ENCODE data around the gene DAGLB.
"Not testable (repeated sequence)": the region's sequence is repeated elsewhere in the genome, so short reads cannot be mapped to it uniquely, and the experiment has no call there.

The DAGLB gene

DNA sequence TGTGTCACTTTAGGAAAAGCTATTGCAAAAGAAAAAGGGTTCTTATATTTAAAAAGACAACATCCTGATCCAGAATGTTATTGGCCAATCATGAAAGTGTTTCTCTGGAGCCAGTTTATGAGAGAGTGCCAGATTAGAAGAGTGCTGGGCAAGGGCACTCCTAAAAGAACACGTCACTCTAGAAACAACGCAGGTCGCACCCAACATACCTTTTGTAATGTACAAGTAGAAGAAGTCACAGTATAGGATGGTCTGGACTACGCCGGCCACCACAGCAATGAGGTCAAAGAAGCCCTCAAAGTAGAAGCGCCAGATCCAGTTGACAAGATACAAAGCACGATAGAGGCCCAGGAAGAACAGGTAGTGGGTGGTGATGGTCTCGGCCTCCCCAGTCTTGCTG lies 18.1 kb upstream of the DAGLB start:
- H3K27ac ChIP-seq (ENCODE audit: low read length): no peak overlapping the region
- H3K4me1 ChIP-seq (ENCODE audit: low read length): no peaks in the 10 kb centered on the region
- no peaks in the 10 kb centered on the region for H4K20me1 ChIP-seq (ENCODE audit: insufficient read depth, low read length)
- no peak for TF ChIP-seq EZH2phosphoT487 (IDR thresholded peaks at IDR 0.05; ENCODE audit: low read length)
- TF ChIP-seq EZH2 (optimal IDR thresholded peaks at IDR 0.05; ENCODE audit: low read depth, low read length): no peak
- TF ChIP-seq, protein P1, sequence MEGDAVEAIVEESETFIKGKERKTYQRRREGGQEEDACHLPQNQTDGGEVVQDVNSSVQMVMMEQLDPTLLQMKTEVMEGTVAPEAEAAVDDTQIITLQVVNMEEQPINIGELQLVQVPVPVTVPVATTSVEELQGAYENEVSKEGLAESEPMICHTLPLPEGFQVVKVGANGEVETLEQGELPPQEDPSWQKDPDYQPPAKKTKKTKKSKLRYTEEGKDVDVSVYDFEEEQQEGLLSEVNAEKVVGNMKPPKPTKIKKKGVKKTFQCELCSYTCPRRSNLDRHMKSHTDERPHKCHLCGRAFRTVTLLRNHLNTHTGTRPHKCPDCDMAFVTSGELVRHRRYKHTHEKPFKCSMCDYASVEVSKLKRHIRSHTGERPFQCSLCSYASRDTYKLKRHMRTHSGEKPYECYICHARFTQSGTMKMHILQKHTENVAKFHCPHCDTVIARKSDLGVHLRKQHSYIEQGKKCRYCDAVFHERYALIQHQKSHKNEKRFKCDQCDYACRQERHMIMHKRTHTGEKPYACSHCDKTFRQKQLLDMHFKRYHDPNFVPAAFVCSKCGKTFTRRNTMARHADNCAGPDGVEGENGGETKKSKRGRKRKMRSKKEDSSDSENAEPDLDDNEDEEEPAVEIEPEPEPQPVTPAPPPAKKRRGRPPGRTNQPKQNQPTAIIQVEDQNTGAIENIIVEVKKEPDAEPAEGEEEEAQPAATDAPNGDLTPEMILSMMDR (IDR thresholded peaks at IDR 0.05; ENCODE audit: low read length): no peak
- no peaks in the 10 kb centered on the region for H3K27me3 ChIP-seq (replicated peaks; ENCODE audit: insufficient read depth, low read length)
- H2AFZ ChIP-seq (ENCODE audit: low read length): no peak overlapping the region
- no peaks in the 10 kb centered on the region for H3K9me2 ChIP-seq (replicated peaks; ENCODE audit: insufficient read depth, low read length)
- no peaks in the 10 kb centered on the region for H3F3A ChIP-seq (ENCODE audit: insufficient read depth, low read length)
- H3K36me3 ChIP-seq (replicated peaks; ENCODE audit: insufficient read depth, low read length): peaks cover 21% of the 10 kb centered on the region
- no peaks in the 10 kb centered on the region for H3K9me3 ChIP-seq (replicated peaks; ENCODE audit: insufficient read depth, low read length)
- peaks cover 4% of the 10 kb centered on the region; the same call in 1 of the 2 replicates for H3K79me2 ChIP-seq (ENCODE audit: low read length)
- no peak overlapping the region for H3K4me2 ChIP-seq (ENCODE audit: low read depth, low read length)
- DNase-seq: no peak
- no peak overlapping the region for H3K4me3 ChIP-seq (ENCODE audit: low read length)
- no peak overlapping the region for H3K9ac ChIP-seq (ENCODE audit: low read length)

DNA sequence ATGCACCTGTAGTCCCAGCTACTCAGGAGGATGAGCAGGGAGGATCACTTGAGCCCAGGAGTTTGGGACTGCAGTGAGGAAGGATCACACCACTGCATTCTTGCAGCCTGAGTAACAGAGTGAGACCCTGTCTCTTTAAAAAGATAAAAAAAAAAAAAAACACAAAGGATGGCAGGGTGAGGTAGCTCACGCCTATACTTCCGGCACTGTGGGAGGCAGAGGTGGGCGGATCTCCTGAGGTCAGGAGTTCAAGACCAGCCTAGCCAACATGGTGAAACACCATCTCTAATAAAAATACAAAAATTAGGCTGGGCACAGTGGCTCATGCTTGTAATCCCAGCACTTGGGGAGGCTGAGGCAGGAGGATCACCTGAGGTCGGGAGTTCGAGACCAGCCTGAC lies 15.9 kb upstream of the DAGLB start:
- H4K20me1 ChIP-seq (ENCODE audit: insufficient read depth, low read length); H3K79me2 ChIP-seq (ENCODE audit: low read length); H3K9me2 ChIP-seq (replicated peaks; ENCODE audit: insufficient read depth, low read length); H3K27me3 ChIP-seq (replicated peaks; ENCODE audit: insufficient read depth, low read length); H3K27ac ChIP-seq (ENCODE audit: low read length); H3K4me1 ChIP-seq (ENCODE audit: low read length); DNase-seq; H3K4me2 ChIP-seq (ENCODE audit: low read depth, low read length); H3K9ac ChIP-seq (ENCODE audit: low read length); H3K9me3 ChIP-seq (replicated peaks; ENCODE audit: insufficient read depth, low read length); H3F3A ChIP-seq (ENCODE audit: insufficient read depth, low read length); H3K4me3 ChIP-seq (ENCODE audit: low read length); H2AFZ ChIP-seq (ENCODE audit: low read length): not testable (repeated sequence)
- H3K36me3 ChIP-seq (replicated peaks; ENCODE audit: insufficient read depth, low read length): peaks cover 21% of the 10 kb centered on the region

DNA sequence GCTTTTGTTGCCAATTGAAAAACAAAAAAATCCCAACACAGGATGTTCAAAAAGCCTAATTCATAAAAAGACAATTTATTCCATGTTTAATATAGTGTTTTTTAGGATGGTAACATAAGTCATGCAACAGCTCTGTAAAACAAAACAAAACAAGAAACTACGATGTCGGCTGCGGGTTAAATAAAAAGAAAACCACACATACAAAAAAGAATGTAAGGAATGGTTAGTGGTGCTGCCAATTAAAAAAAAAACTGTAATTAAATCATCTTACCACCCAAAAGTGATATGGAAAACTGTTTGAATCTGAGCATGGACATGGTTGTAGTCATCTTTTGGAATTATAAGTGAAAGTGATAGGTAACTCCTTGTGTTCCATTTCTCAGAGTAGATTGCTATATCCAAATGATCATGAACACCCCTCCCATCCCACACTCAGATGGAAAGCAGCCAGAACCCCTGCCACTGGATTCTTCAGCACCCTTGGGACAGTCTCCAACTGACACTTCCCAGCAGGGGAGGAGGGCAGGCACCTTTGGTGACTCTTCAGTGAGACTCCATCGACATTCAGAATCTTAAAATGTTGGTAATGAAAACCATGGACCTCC lies 14.3 kb upstream of the DAGLB start:
- TF ChIP-seq, protein P1 (IDR thresholded peaks at IDR 0.05; ENCODE audit: low read length): no peak
- no peak for TF ChIP-seq EZH2phosphoT487 (IDR thresholded peaks at IDR 0.05; ENCODE audit: low read length)
- TF ChIP-seq EZH2 (optimal IDR thresholded peaks at IDR 0.05; ENCODE audit: low read depth, low read length): no peak
- no peaks in the 10 kb centered on the region for H3K9me2 ChIP-seq (replicated peaks; ENCODE audit: insufficient read depth, low read length)
- DNase-seq: no peak
- H3K36me3 ChIP-seq (replicated peaks; ENCODE audit: insufficient read depth, low read length): peaks cover 14% of the 10 kb centered on the region
- no peak overlapping the region for H3K9ac ChIP-seq (ENCODE audit: low read length)
- no peaks in the 10 kb centered on the region for H4K20me1 ChIP-seq (ENCODE audit: insufficient read depth, low read length)
- no peaks in the 10 kb centered on the region for H3K9me3 ChIP-seq (replicated peaks; ENCODE audit: insufficient read depth, low read length)
- no peaks in the 10 kb centered on the region for H3F3A ChIP-seq (ENCODE audit: insufficient read depth, low read length)
- H2AFZ ChIP-seq (ENCODE audit: low read length): no peak overlapping the region
- no peaks in the 10 kb centered on the region for H3K27me3 ChIP-seq (replicated peaks; ENCODE audit: insufficient read depth, low read length)
- no peaks in the 10 kb centered on the region for H3K4me1 ChIP-seq (ENCODE audit: low read length)
- no peak overlapping the region for H3K4me2 ChIP-seq (ENCODE audit: low read depth, low read length)
- H3K27ac ChIP-seq (ENCODE audit: low read length): no peak overlapping the region
- no peak overlapping the region for H3K4me3 ChIP-seq (ENCODE audit: low read length)
- H3K79me2 ChIP-seq (ENCODE audit: low read length): no peaks in the 10 kb centered on the region

DNA sequence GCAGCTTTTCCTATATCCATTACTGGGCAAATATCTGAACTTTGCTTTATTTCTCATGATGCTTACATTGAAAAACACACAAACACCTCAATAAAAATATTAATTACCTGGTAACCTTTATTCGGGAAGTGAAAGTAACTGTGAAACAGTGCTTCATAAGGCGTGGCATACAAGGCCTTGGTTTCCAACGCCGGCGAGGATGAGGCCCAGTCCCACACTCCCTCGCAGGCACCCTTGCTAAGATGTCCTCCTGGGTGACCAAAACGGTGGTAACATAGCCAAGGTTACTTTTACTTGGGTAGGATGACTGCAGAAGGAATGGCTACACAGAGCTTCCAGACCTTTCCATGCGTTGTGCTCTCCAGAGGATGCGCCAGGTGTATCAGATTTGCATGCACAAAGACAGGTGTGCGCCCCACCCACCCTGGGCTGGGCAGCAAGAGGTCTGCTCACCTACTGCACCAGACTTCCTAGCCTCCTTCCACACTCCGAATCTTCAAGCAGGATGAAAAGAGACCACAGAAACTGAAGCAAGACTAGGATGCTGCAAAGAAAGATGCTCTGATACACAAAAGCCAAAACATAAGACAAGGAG lies 13.3 kb upstream of the DAGLB start:
- no peaks in the 10 kb centered on the region for H3K9me3 ChIP-seq (replicated peaks; ENCODE audit: insufficient read depth, low read length)
- H2AFZ ChIP-seq (ENCODE audit: low read length): no peak overlapping the region
- H3F3A ChIP-seq (ENCODE audit: insufficient read depth, low read length): no peaks in the 10 kb centered on the region
- no peaks in the 10 kb centered on the region for H3K9me2 ChIP-seq (replicated peaks; ENCODE audit: insufficient read depth, low read length)
- H3K9ac ChIP-seq (ENCODE audit: low read length): no peak overlapping the region
- H3K27me3 ChIP-seq (replicated peaks; ENCODE audit: insufficient read depth, low read length): no peaks in the 10 kb centered on the region
- H3K4me3 ChIP-seq (ENCODE audit: low read length): no peak overlapping the region
- no peak overlapping the region for H3K27ac ChIP-seq (ENCODE audit: low read length)
- TF ChIP-seq EZH2phosphoT487 (IDR thresholded peaks at IDR 0.05; ENCODE audit: low read length) (no peak), EZH2 (optimal IDR thresholded peaks at IDR 0.05; ENCODE audit: low read depth, low read length) (no peak)
- TF ChIP-seq, protein P1 (IDR thresholded peaks at IDR 0.05; ENCODE audit: low read length): no peak
- H4K20me1 ChIP-seq (ENCODE audit: insufficient read depth, low read length): no peaks in the 10 kb centered on the region
- H3K4me2 ChIP-seq (ENCODE audit: low read depth, low read length): no peak overlapping the region
- H3K4me1 ChIP-seq (ENCODE audit: low read length): no peaks in the 10 kb centered on the region
- no peaks in the 10 kb centered on the region for H3K79me2 ChIP-seq (ENCODE audit: low read length)
- DNase-seq: no peak
- H3K36me3 ChIP-seq (replicated peaks; ENCODE audit: insufficient read depth, low read length): peaks cover 12% of the 10 kb centered on the region
